Fibroblast of skin of left quadriceps (primary cell): ENCODE results near the gene KIAA1328.
"Not testable (repeated sequence)": the region's sequence is repeated elsewhere in the genome, so short reads cannot be mapped to it uniquely, and the experiment has no call there.

Source experiments
- DNase-seq, 2 experiments: peaks; one replicate each; pipeline ENCODE4 v3.0.0-alpha.2; 2013; ENCODE audit warnings: low read depth in 2 of 2

KIAA1328 gene

GRCh38 chr18:36828630-36829361, at the start of gene KIAA1328, which contains the start of gene TPGS2:
KIAA1328 (plus strand) TSS chr18:36829127; CDS start chr18:36829139, 12 bp downstream.
TPGS2 (minus strand) TSS chr18:36829002; CDS start chr18:36828767, 235 bp downstream.
- peak; percentile 77 to 81 for DNase-seq

DNA sequence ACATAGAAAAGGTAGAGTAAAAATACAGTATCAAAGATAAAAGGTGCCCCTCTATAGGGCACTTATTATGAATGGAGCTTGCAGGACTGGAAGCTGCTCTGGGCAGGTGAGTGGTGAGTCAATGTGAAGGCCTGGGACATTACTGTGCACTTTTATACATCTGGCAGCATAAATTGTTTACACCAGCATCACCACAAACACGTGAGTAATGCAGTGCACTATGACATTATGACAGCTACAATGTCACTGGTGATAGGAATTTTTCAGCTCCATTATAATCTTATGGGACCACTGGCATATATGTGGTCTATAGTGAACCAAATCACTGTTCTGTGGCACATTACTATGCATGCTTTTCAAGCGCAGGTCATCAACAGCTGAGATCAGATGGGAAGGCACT, 48.2 kb upstream of the KIAA1328 start:
- no peak for DNase-seq

GRCh38 chr18:36782710-36783109, 46.2 kb upstream of the KIAA1328 start:
- DNase-seq = no peak

GRCh38 chr18:36783792-36784191, 45.1 kb upstream of the KIAA1328 start:
- DNase-seq = no peak

- peak; percentile 68 to 71 for DNase-seq
Measured at GRCh38 chr18:36786686-36787085, 42.2 kb upstream of the KIAA1328 start.

GRCh38 chr18:36792634-36793283, 36.2 kb upstream of the KIAA1328 start:
- no peak for DNase-seq

GRCh38 chr18:36798738-36799473, 30.0 kb upstream of the KIAA1328 start:
- DNase-seq = no peak

DNA sequence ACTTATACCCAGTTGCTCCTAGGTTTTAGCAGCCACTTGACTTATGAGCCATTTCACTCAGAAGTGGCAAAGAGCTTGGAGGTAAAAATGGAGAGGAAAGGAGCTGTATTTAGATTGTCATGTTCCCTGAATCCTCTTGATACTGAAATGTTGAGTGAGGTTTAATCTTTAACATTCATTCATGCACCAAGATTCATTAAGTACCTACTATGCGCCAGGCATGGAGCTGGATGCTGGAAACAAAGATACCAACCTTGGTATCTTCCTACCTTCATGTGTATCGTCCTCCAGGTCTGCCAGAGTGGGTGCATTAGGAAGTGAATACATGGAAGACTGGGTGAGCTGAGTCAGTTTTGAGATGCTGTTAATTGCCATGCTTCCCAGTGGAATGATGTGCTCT, 23.8 kb upstream of the KIAA1328 start:
- DNase-seq = no peak

DNA sequence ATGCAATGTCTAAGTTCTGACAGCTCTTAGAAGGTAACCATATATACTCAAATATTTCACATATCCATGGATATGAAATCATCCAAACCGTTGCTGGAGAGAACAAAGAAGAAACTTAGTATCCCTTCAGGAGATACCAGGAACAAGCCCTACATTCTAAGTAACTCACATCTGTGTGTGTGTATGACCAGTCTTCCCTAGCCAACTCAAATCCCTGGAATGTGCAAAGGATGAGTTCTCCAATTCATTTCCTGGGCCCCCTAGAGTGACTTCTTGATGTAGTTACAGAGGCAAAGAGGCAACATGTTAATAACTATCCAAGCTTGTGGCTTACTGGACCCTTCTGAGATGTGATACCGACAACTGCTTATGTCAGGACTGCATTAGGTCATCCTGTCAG, 20.2 kb upstream of the KIAA1328 start:
- DNase-seq = peak; percentile 71 to 77

- DNase-seq = peak; percentile 54
Measured at GRCh38 chr18:36809590-36810381, 19.1 kb upstream of the KIAA1328 start.

- peak; percentile 25 to 33 for DNase-seq
Measured at GRCh38 chr18:36811430-36811829, 17.5 kb upstream of the KIAA1328 start.

GRCh38 chr18:36811955-36812354, 17.0 kb upstream of the KIAA1328 start:
- DNase-seq = no peak

GRCh38 chr18:36812678-36813077, 16.2 kb upstream of the KIAA1328 start:
- no peak for DNase-seq

DNA sequence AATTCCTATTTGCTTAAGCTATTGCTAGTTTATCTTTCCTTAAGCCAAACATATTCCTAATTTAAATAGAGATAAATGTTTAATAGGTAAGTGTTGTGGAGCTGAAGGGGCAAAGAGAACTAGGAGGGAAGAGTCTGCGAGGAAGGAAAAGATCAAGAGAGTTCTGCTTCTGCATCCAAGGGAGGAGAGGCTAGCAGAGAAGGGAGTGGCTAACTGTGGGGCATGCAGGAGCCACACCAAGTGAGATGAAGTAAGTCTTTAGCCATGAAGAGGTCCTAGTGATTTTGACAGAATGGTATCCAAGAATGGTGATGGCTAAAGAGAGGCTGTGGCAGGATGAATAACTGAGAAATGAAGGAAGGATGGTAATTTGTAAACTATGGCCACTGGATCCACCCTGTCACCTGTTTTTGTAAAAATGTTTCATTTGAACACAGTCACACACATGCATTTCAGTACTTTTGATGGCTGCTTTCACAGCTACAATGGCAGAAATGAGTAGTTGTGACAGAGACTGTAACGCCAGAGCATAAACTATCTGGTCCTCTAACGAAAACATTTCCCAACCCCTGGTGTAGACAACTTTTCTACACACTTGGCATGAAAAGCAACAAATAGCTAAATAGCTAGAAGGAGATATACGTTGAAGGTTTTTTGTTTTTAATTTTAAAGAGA, 15.7 kb upstream of the KIAA1328 start:
- no peak for DNase-seq

DNA sequence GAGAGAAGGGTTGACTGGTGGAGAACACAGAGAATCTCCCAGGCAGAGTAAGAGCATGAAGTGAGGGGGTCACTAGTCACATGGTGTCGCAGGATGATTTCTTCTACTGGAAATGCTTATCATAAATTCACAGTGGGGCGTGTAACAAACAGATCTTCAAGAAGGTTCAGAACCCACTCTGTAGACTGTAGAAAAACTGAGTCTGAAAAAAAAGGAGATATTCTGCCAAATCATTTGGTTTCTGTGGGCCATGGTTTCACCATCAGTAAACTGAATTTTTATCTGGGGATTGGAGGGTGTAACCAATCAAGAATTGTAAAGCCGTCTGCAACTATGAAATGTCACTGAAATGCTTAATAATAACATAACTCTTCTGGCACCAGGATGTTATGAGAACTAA, 15.1 kb upstream of the KIAA1328 start:
- DNase-seq = no peak

DNA sequence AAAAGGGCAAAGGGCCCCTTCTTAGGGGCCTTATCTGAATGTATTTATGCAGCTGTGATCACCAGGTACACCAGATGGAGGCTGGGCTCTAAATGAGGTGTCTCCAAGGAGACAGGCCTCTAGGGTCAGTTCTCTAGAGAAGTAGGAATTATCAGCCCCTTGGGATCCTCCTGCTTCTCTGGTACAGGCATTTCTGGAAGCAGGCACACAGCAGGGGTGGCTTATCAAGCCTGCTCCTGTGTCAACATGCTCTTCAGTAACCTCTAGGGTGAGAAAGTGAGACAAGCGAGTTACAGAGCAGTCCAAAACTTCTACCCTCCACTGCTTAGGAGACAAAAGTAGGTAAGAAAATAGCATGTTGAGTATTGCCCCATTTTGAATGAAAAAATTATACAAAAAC, 13.9 kb upstream of the KIAA1328 start:
- DNase-seq = no peak

DNA sequence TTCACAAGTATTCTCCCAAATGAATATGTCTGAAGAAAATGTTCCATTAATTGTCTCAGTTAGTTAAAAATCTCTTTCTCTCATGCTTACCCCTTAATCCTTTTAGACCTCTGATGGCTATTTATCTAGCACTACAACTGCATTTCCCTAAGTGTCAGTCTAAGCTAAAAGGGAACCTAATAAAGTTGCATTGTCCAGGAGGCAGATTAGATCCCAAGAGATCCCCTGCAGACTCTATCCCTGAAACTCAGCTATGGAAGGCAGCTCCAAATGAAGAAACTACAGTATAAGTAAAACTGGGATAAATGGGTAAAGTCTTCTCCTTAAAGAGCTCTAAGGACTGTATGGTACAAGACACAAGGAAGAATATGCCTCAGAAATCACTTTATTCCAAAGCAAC, 12.8 kb upstream of the KIAA1328 start:
- DNase-seq = not testable (repeated sequence)

GRCh38 chr18:36817039-36817438, 11.9 kb upstream of the KIAA1328 start:
- DNase-seq = no peak

- no peak for DNase-seq
Measured at GRCh38 chr18:36818652-36819051, 10.3 kb upstream of the KIAA1328 start.

DNA sequence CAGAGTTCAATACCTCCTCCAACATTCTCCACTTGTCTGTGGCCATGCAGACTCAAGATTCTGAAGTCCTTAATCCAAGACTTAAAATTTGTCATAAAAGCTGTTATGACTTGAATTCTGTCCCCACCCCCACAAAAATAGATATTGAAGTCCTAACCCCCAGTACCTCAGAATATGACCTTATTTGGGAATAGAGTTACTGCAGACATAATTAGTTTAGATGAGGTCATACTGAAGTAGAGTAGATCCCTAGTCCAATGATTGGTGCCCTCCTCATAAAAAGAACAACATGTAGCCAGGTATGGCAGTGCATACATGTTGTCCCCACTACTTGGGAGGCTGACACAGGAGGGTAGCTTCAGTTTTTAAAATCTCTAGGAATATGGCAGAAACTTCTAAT, 9.3 kb upstream of the KIAA1328 start:
- no peak for DNase-seq

GRCh38 chr18:36821681-36822080, 7.2 kb upstream of the KIAA1328 start:
- DNase-seq = no peak
